Hematopoietic multipotent progenitor cell treated with erythropoietin and hydrocortisone succinate and interleukin-3 and kit ligand, for 17 days (in vitro differentiated cells): ENCODE results near the gene PADI3.

Source experiments
- DNase-seq: peaks from one replicate; pipeline ENCODE4 v3.0.0-alpha.2; 2015; ENCODE audit warnings: low spot score

PADI3 gene

GRCh38 chr1:17243274-17243673 lies 5.6 kb upstream of the PADI3 start:
- DNase-seq = no peak

- DNase-seq = no peak
Observed at GRCh38 chr1:17244821-17245740, 3.8 kb upstream of the PADI3 start.

- DNase-seq = no peak
Observed at GRCh38 chr1:17245816-17246325, 3.0 kb upstream of the PADI3 start.

- DNase-seq = no peak
Observed at GRCh38 chr1:17246971-17247370, 1.9 kb upstream of the PADI3 start.

GRCh38 chr1:17250601-17251000 lies 1.7 kb downstream of the PADI3 start:
- no peak for DNase-seq

GRCh38 chr1:17251246-17251645 lies 2.3 kb downstream of the PADI3 start:
- no peak for DNase-seq

- DNase-seq = no peak
Observed at GRCh38 chr1:17251701-17252376, 2.9 kb downstream of the PADI3 start.

- no peak for DNase-seq
Observed at GRCh38 chr1:17255336-17255735, 6.4 kb downstream of the PADI3 start.

GRCh38 chr1:17258116-17258757 lies 9.3 kb downstream of the PADI3 start:
- DNase-seq = no peak

GRCh38 chr1:17258758-17259130 lies 9.8 kb downstream of the PADI3 start:
- DNase-seq = no peak

GRCh38 chr1:17259233-17259873 lies 10.5 kb downstream of the PADI3 start:
- no peak for DNase-seq

- no peak for DNase-seq
Observed at GRCh38 chr1:17260264-17260663, 11.4 kb downstream of the PADI3 start.

GRCh38 chr1:17260738-17261137 lies 11.8 kb downstream of the PADI3 start:
- no peak for DNase-seq

- DNase-seq = no peak
Observed at GRCh38 chr1:17263936-17264335, 15.0 kb downstream of the PADI3 start.

GRCh38 chr1:17264470-17264869 lies 15.6 kb downstream of the PADI3 start:
- no peak for DNase-seq

GRCh38 chr1:17265162-17265561 lies 16.3 kb downstream of the PADI3 start:
- DNase-seq = no peak

- DNase-seq = no peak
Observed at GRCh38 chr1:17265950-17266349, 17.1 kb downstream of the PADI3 start.

GRCh38 chr1:17270891-17271765 lies 22.2 kb downstream of the PADI3 start:
- no peak for DNase-seq

GRCh38 chr1:17272066-17272465 lies 23.2 kb downstream of the PADI3 start:
- no peak for DNase-seq

- DNase-seq = no peak
Observed at GRCh38 chr1:17272646-17273045, 23.7 kb downstream of the PADI3 start.

GRCh38 chr1:17273096-17273495 lies 24.2 kb downstream of the PADI3 start:
- DNase-seq = no peak
